Activated CD4-positive, CD25-positive, alpha-beta regulatory T cell (primary cell): ENCODE results near the gene RASSF10.

Source experiments
- DNase-seq, 4 experiments: peaks; one replicate each; lab custom pipeline; 2025; lab: John Stamatoyannopoulos, UW

Gene RASSF10

GRCh38 chr11:13061294-13061990 is 52.3 kb downstream of the RASSF10 start:
- no peak for DNase-seq
